ENCODE data around the gene RBM24. TPM values are rescaled to one million over a fixed set of nuclear protein-coding genes. Genes with fewer than 3 reads are reported as not detected.

RBM24 gene
- total and polyA plus RNA-seq, 2 donors (not counting 3 experiments of a cell fraction or from before 2014, with no cell fraction given), result 6.6 to 6.7 TPM

DNA sequence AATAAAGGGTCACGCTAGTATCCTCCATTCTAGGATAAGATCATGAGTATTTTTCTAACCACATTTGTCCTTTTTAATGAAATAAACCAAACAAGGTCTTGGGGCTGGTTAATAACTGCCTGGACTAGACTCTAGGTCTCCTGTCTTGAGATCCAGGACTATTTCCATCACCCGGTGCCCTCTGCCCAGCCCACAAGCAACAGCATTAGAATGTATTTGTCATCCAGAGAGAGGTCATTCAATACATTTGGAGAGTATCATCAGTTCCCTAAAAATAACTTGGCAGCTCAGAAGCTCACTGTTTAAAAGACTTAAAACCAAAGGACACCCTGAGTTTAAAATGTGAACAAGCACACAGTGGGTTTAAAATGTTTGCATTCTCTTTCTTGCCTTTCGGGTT, 4.4 kb upstream of the RBM24 start:
- H3K27ac ChIP-seq (ENCODE audit: insufficient read depth, low read depth, low read length), result no peak overlapping the region
- FAIRE-seq (no peak), DNase-seq (ENCODE audit: low read depth, low spot score) (no peak)
- no peak overlapping the region for H3K4me3 ChIP-seq (replicated peaks in 1 of 3; ENCODE audit: insufficient read depth in 1 of 3, low read depth in 1 of 3, low read length in 3 of 3)
- H3K9ac ChIP-seq (replicated peaks; ENCODE audit: extremely low read depth, insufficient read depth, low read length), result no peak overlapping the region
- intact Hi-C loops (cut with micrococcal nuclease) (no loop called here), dilution Hi-C loops (cut with MboI; ENCODE audit: extremely low pct_ligation_motif_present, low sequenced_read_pairs) (no loop called here)
- no peaks in the 10 kb centered on the region for H3K79me2 ChIP-seq (ENCODE audit: control insufficient read depth, insufficient read depth, low read length)
- TF ChIP-seq JUN (IDR thresholded peaks at IDR 0.05; ENCODE audit: borderline replicate concordance, insufficient read depth, insufficient read length, low read depth) (no peak), MYC (IDR thresholded peaks at IDR 0.05; ENCODE audit: low read depth, low read length) (no peak), EZH2 (IDR thresholded peaks at IDR 0.05; ENCODE audit: borderline replicate concordance, low read depth, low read length, severe bottlenecking) (no peak), GATA2 (IDR thresholded peaks at IDR 0.05; ENCODE audit: insufficient read depth, insufficient read length, low read depth, low read length) (no peak), POLR2A (IDR thresholded peaks at IDR 0.05; ENCODE audit: low read depth, low read length) (no peak), FOS (IDR thresholded peaks at IDR 0.05; ENCODE audit: borderline replicate concordance, insufficient read depth, low read length) (no peak), POLR2AphosphoS5 (IDR thresholded peaks at IDR 0.05; ENCODE audit: insufficient read depth, low read depth, low read length) (no peak)
- TF ChIP-seq, protein P1, sequence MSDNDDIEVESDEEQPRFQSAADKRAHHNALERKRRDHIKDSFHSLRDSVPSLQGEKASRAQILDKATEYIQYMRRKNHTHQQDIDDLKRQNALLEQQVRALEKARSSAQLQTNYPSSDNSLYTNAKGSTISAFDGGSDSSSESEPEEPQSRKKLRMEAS (IDR thresholded peaks at IDR 0.05; ENCODE audit: insufficient read depth, insufficient read length), result no peak
- TF ChIP-seq, protein P2, sequence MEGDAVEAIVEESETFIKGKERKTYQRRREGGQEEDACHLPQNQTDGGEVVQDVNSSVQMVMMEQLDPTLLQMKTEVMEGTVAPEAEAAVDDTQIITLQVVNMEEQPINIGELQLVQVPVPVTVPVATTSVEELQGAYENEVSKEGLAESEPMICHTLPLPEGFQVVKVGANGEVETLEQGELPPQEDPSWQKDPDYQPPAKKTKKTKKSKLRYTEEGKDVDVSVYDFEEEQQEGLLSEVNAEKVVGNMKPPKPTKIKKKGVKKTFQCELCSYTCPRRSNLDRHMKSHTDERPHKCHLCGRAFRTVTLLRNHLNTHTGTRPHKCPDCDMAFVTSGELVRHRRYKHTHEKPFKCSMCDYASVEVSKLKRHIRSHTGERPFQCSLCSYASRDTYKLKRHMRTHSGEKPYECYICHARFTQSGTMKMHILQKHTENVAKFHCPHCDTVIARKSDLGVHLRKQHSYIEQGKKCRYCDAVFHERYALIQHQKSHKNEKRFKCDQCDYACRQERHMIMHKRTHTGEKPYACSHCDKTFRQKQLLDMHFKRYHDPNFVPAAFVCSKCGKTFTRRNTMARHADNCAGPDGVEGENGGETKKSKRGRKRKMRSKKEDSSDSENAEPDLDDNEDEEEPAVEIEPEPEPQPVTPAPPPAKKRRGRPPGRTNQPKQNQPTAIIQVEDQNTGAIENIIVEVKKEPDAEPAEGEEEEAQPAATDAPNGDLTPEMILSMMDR (IDR thresholded peaks at IDR 0.05; ENCODE audit: extremely low read depth in 1 of 2, insufficient read depth in 1 of 2, low read depth in 1 of 2, low read length in 2 of 2), result no peak
- no peaks in the 10 kb centered on the region for H3K9me3 ChIP-seq (replicated peaks; ENCODE audit: control insufficient read depth, insufficient read depth, low read length)
- H4K20me1 ChIP-seq (replicated peaks; ENCODE audit: control insufficient read depth, extremely low read depth, insufficient read depth, low read length), result no peaks in the 10 kb centered on the region
- ChIA-PET POLR2A (no interaction called here), CTCF (no interaction called here)
- no TSS peak for BruUV-seq (replicated peaks)
- H3K4me1 ChIP-seq (ENCODE audit: control insufficient read depth, extremely low read depth, insufficient read depth, low read length), result peaks cover 11% of the 10 kb centered on the region
- H3K4me2 ChIP-seq (ENCODE audit: insufficient read depth, low read length), result no peak overlapping the region
- H2AFZ ChIP-seq (ENCODE audit: low read depth, low read length), result no peak overlapping the region
- H3K36me3 ChIP-seq (ENCODE audit: control insufficient read depth in 2 of 2, extremely low read depth in 1 of 2, insufficient read depth in 2 of 2, low read length in 2 of 2), result no peaks in the 10 kb centered on the region
- H3K27me3 ChIP-seq (ENCODE audit: control insufficient read depth in 2 of 2, insufficient read depth in 2 of 2, low read length in 2 of 2), result no peaks in the 10 kb centered on the region
- H3K9me1 ChIP-seq (replicated peaks; ENCODE audit: control insufficient read depth, extremely low read depth, insufficient read depth, low read length), result no peaks in the 10 kb centered on the region

Measured in endothelial cell of umbilical vein (primary cell).